Caco-2 (cell line): ENCODE results near the gene HOXA6. TPM values are rescaled to one million over a fixed set of nuclear protein-coding genes. Genes with fewer than 3 reads are reported as not detected.

Source experiments
- BruUV-seq: library from RNA; stranded (reverse); fragments of 400-500 nt; replicated peaks from 2 replicates; lab custom pipeline; 2021; lab: Mats Ljungman, UMichigan
- CTCF ChIA-PET: fragments of 300-600 bp; sonication (Branson Sonifier 250); formaldehyde crosslinking; loops from one replicate; lab custom pipeline; 2022; ENCODE audit warnings: antibody characterized with exemption; lab: Charles Lee
- POLR2A ChIA-PET: fragments of 300-600 bp; sonication (Branson Sonifier 250); formaldehyde crosslinking; loops from one replicate; lab custom pipeline; 2022; ENCODE audit warnings: antibody characterized with exemption; lab: Charles Lee
- DNase-seq, 2 experiments: peaks; one replicate each; pipeline versions ENCODE4 v3.0.0 to v3.0.0-alpha.2; 2020 to 2022
- H3K27me3 ChIP-seq: replicated peaks from 2 replicates; pipeline ENCODE4 v1.6.0; 2011; ENCODE audit warnings: low read length; ENCODE audit not compliant: control insufficient read depth, insufficient read depth
- H3K36me3 ChIP-seq: 2 replicates; pipeline ENCODE4 v1.5.1; 2011; ENCODE audit warnings: low read length; ENCODE audit not compliant: control insufficient read depth, insufficient read depth
- H3K4me1 ChIP-seq: fragments of 250-450 bp; sonication (Bioruptor Pico); 2 replicates; pipeline ENCODE4 v1.5.1; 2020; ENCODE audit warnings: mild to moderate bottlenecking
- H3K4me3 ChIP-seq: 2 replicates; pipeline ENCODE4 v1.5.1; 2011; ENCODE audit warnings: low read depth, mild to moderate bottlenecking, control low read depth, low read length
- H3K9me3 ChIP-seq: fragments of 250-450 bp; sonication (Bioruptor Pico); 2 replicates; pipeline ENCODE4 v1.5.1; 2020; ENCODE audit warnings: mild to moderate bottlenecking, moderate library complexity
- H3K27ac Mint-ChIP-seq: one replicate; pipeline ENCODE4 v1.8.0; 2022; ENCODE audit warnings: mixed read lengths; ENCODE audit not compliant: unreplicated experiment
- H3K27me3 Mint-ChIP-seq: one replicate; pipeline ENCODE4 v1.8.0; 2022; ENCODE audit warnings: mixed read lengths; ENCODE audit not compliant: insufficient read depth, unreplicated experiment
- H3K36me3 Mint-ChIP-seq: one replicate; pipeline ENCODE4 v1.8.0; 2022; ENCODE audit warnings: mild to moderate bottlenecking, mixed read lengths; ENCODE audit not compliant: insufficient read depth, unreplicated experiment
- H3K4me1 Mint-ChIP-seq: one replicate; pipeline ENCODE4 v1.8.0; 2022; ENCODE audit warnings: low read depth, mixed read lengths; ENCODE audit not compliant: unreplicated experiment
- H3K4me3 Mint-ChIP-seq: one replicate; pipeline ENCODE4 v1.8.0; 2022; ENCODE audit warnings: mild to moderate bottlenecking, moderate library complexity, mixed read lengths; ENCODE audit not compliant: unreplicated experiment
- H3K9me3 Mint-ChIP-seq: one replicate; pipeline ENCODE4 v1.8.0; 2022; ENCODE audit warnings: mixed read lengths; ENCODE audit not compliant: unreplicated experiment
- CTCF ChIP-seq, 2 experiments: fragments of 200-600 bp in 1 of 2; IDR thresholded peaks; 1 replicate in 1 of 2; 2 replicates in 1 of 2; pipeline versions ENCODE4 v1.5.1 to v1.8.0; 2011 to 2022; ENCODE audit warnings: antibody characterized with exemption in 1 of 2, control low read depth in 1 of 2, inconsistent platforms in 1 of 2, low read depth in 1 of 2, low read length in 1 of 2, mild to moderate bottlenecking in 1 of 2, moderate library complexity in 1 of 2; ENCODE audit not compliant: insufficient read depth in 1 of 2, severe bottlenecking in 1 of 2, unreplicated experiment in 1 of 2
- intact Hi-C: fragments of 100-400 bp; cut with micrococcal nuclease; formaldehyde crosslinking; loops from one replicate; pipeline ENCODE4 v1.10.0; 2022; ENCODE audit not compliant: unreplicated experiment
- total RNA-seq: library from RNA; stranded (reverse); gene quantifications from 2 replicates; pipeline ENCODE4 v1.2.3, GENCODE V29; 2022

The HOXA6 gene
- total RNA-seq, 1 experiment from 2014 or later: 5.6 TPM

GRCh38 chr7:27152816-27153442 is 5.4 kb upstream of the HOXA6 start:
- Histone ChIP-seq H3K4me3 (no peak overlapping the region), H3K4me1 (peaks cover 22% of the 10 kb centered on the region), H3K27me3 (no peaks in the 10 kb centered on the region), H3K9me3 (no peaks in the 10 kb centered on the region), H3K36me3 (no peaks in the 10 kb centered on the region; the same call in 1 of the 2 replicates)
- H3K27me3 Mint-ChIP-seq: no peaks in the 10 kb centered on the region
- no peaks in the 10 kb centered on the region for H3K9me3 Mint-ChIP-seq
- no TSS peak for BruUV-seq
- TF ChIP-seq CTCF (IDR thresholded peaks at IDR 0.05; ENCODE audit: insufficient read depth in 1 of 2, low read depth in 1 of 2, low read length in 1 of 2, severe bottlenecking in 1 of 2, unreplicated experiment in 1 of 2): no peak
- H3K27ac Mint-ChIP-seq: no peak overlapping the region
- intact Hi-C loops: no loop called here
- peak in 1 of 2 experiments; percentile 18 for DNase-seq
- ChIA-PET CTCF (interaction anchor here (1.1 kb wide), 1 partner anchor 8 kb away, joined by 5 read pairs; no protein-coding TSS in a partner anchor), POLR2A (no interaction called here)
- peaks cover 27% of the 10 kb centered on the region for H3K36me3 Mint-ChIP-seq
- no peaks in the 10 kb centered on the region for H3K4me1 Mint-ChIP-seq
- H3K4me3 Mint-ChIP-seq: no peak overlapping the region

- CTCF ChIA-PET: interaction anchor here (0.6 to 1.1 kb wide), 4 partner anchors 9 to 469 kb away, joined by 3 to 5 read pairs (median 3); no protein-coding TSS in a partner anchor
- peak within 1 kb of the TSS; percentile 82 for H3K27ac Mint-ChIP-seq
- H3K4me3 ChIP-seq: peak within 1 kb of the TSS; percentile 68
- no TSS peak for BruUV-seq
- peak in 1 of 2 experiments; percentile 24 for DNase-seq
- peak within 1 kb of the TSS; percentile 94 for H3K4me3 Mint-ChIP-seq
- no peaks in the 10 kb centered on the region for H3K27me3 ChIP-seq
- H3K27me3 Mint-ChIP-seq: no peaks in the 10 kb centered on the region
- H3K9me3 Mint-ChIP-seq: no peaks in the 10 kb centered on the region
- no peaks in the 10 kb centered on the region for H3K9me3 ChIP-seq
- H3K36me3 ChIP-seq: no peaks in the 10 kb centered on the region; the same call in 1 of the 2 replicates
- no peak for TF ChIP-seq CTCF (IDR thresholded peaks at IDR 0.05; ENCODE audit: insufficient read depth in 1 of 2, low read depth in 1 of 2, low read length in 1 of 2, severe bottlenecking in 1 of 2, unreplicated experiment in 1 of 2)
- no peaks in the 10 kb centered on the region for H3K4me1 Mint-ChIP-seq
- intact Hi-C loops: loop anchor here (1.0 kb wide), 1 partner anchor 9 kb away; no protein-coding TSS in a partner anchor
- peaks cover 27% of the 10 kb centered on the region for H3K36me3 Mint-ChIP-seq
- peaks cover 25% of the 10 kb centered on the region for H3K4me1 ChIP-seq
- POLR2A ChIA-PET: interaction anchor here (0.6 kb wide), 1 partner anchor 281 kb away, joined by 4 read pairs; no protein-coding TSS in a partner anchor
These were observed 4.6 kb upstream of the HOXA6 start, which contains the start of gene HOXA3 for GRCh38 chr7:27151931-27152815. HOXA3 (minus strand) TSS chr7:27152583; CDS start chr7:27110640, 41,943 bp downstream.
